AG09319 (cell line): ENCODE results near the gene GAB3.
"Not testable (repeated sequence)": the region's sequence is repeated elsewhere in the genome, so short reads cannot be mapped to it uniquely, and the experiment has no call there.

Experiments used
- DNase-seq: peaks from one replicate; pipeline ENCODE4 v3.0.0-alpha.2; 2010; ENCODE audit warnings: low read depth; ENCODE audit errors: extremely low read depth

GAB3 gene

DNA sequence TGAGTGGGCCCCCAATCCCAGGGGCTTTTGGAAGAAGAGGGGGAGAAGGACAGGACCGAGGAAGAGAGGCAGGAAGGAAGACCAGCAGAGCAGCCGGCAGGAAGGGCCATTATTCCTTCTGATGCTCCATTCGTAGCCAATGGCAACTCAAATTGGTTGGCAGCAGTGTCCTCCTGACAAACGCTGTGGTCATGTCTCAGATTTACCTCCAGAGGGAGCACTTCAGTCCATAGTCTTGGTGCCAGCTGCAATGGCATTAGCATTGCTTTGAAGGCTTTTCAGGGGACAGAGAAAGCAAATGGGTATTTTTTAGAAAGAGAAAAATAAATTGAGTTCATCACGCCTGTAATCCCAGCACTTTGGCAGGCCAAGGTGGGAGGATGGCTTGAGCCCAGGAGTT, 121.9 kb downstream of the GAB3 start:
- not testable (repeated sequence) for DNase-seq
